ENCODE data around the gene COL6A5.

DNA sequence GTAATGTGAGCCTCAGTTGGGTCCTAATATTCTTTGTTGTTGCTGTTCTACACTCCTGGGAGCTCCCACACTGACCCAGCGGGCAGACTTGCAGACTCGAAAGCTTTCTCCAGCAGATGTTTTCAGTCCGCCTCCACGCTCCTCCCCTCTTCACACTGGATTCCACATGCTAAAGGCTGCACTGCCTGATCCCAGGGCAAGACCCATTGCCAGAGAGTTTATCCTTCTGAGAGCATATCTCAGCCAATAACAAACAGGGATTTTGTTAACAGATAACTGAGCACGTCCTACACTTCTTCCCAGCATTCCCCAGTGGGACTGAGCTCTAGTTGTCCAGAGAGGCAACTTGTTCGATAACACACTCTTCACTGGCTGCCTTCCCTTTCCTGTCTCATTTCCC, 163.5 kb downstream of the COL6A5 start:
- TF ChIP-seq, protein P1, sequence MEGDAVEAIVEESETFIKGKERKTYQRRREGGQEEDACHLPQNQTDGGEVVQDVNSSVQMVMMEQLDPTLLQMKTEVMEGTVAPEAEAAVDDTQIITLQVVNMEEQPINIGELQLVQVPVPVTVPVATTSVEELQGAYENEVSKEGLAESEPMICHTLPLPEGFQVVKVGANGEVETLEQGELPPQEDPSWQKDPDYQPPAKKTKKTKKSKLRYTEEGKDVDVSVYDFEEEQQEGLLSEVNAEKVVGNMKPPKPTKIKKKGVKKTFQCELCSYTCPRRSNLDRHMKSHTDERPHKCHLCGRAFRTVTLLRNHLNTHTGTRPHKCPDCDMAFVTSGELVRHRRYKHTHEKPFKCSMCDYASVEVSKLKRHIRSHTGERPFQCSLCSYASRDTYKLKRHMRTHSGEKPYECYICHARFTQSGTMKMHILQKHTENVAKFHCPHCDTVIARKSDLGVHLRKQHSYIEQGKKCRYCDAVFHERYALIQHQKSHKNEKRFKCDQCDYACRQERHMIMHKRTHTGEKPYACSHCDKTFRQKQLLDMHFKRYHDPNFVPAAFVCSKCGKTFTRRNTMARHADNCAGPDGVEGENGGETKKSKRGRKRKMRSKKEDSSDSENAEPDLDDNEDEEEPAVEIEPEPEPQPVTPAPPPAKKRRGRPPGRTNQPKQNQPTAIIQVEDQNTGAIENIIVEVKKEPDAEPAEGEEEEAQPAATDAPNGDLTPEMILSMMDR (conservative IDR thresholded peaks at IDR 0.05 in 1 of 2, IDR thresholded peaks at IDR 0.05 in 1 of 2; ENCODE audit: extremely low read depth in 1 of 2, insufficient read depth in 1 of 2, low read depth in 1 of 2, low read length in 2 of 2): no peak
- TF ChIP-seq EZH2 (IDR thresholded peaks at IDR 0.05; ENCODE audit: borderline replicate concordance, low read length): no peak
